DMS153 treated with DMSO at 0.1 percent for 48 hours (cell line): ENCODE measurements around the gene LIMA1.
"Not testable (repeated sequence)": the region's sequence is repeated elsewhere in the genome, so short reads cannot be mapped to it uniquely, and the experiment has no call there.

Experiments
- DNase-seq: peaks from one replicate; lab custom pipeline; 2025; ENCODE audit not compliant: unreplicated experiment; lab: John Stamatoyannopoulos, UW

Gene LIMA1

DNA sequence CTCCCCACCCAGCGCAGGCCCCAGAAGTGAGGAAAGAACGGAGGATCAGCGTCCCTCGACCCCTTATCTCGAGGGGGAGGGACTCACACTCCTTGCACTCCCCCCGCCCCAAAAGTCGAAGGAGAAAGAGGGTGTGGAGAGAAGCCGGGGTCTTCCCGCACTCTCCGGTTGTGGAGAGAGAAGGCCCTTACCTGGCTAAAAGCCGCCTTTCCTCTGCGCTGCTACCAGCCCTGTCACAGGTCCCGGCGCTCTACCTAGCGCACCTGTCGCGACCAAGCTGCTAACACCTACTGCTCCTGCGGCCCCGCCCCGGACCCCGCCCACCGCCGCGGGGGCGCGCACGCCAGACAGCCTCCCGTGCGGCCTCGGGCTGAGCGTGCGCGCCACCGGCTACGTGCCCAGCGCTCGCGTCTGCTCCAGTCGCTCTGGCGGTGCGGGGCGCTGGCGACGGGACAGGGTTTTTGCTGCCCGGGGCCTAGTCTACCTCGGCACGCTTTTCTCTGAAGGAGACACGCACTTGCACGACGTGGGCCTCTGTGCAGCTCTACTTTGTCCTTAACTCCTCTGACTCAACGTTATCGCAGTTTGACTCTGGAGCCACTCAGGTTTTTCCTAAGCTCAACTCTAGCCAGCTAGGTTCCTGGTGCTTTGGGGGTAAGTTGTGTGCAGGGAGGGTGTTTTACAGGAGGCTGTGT, at the start of gene LIMA1:
TSS of gene LIMA1 (minus strand) at position 292 of the 695 bp plus-strand sequence. CDS start 34,769 bp downstream, outside the sequence.
- DNase-seq = peak; percentile 65

- no peak for DNase-seq
These were observed 48.4 kb upstream of the LIMA1 start for GRCh38 chr12:50331745-50332144.

- not testable (repeated sequence) for DNase-seq
These were observed 45.3 kb upstream of the LIMA1 start for GRCh38 chr12:50328664-50329063.

DNA sequence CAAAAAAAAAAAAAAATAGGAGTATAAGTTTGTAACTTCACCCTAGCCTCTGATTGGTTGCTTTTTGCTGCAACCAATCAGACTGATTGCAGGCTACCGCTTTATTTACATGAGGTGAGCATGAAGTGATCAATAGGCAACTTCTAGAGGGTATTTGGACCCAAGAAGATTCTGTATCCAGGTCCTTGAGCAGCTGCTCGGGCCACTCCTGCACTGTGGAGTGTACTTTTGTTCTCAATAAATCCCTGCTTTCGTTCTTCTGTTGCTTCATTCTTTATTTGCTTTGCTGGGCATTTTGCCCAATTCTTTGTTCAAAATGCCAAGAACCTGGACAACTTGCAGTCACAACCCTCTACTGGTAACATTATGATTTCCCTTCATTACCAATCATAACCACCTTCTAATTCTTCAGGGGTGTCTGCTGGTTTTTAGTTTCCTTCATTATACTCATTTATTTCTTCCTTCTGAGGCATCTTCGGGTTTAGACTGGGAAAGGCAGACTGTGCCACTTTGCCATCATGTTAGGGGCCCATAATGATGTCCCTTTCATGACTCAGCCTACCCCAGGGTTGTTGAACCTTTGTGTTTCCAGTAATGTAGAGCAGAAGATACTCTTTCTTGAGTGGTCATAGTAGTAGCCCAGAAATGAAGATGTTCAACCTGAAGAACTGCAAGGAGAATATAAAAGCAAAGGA, 43.4 kb upstream of the LIMA1 start:
- DNase-seq = no peak

DNA sequence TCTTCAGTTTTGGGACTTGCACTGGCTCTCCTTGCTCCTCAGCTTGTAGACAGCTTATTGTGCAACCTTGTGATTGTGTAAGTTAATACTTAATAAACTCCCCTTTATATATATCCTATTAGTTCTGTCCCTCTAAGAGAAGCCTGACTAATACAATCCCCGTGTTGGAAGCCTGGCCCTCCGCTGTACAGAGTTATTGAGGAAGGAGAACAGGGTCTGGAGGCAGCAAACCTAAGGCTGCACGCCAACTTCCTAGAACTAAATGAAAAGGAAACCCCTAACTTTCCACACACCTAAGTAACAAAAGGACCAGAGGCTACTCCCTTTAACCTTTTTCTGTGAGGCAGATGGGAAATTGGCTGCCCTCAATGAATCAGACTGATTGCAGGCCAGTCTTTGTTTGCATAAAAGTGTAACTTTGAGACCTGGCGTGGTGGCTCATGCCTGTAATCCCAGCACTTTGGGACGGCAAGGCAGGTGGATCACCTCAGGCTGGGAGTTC, 42.6 kb upstream of the LIMA1 start:
- no peak for DNase-seq

DNA sequence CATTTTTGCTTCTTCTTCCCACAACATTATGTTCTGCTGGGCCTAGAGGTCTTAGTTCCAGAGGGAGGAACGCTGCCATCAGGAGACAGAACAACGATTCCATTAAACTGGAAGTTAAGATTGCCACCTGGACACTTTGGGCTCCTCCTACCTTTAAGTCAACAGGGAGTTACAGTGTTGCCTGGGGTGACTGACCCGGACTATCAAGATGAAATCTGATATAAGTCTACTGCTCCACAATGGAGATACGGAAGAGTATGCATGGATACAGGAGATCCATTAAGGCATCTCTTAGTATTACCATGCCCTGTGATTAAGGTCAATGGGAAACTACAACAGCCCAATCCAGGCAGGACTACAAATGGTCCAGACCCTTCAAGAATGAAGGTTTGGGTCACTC, 41.5 kb upstream of the LIMA1 start:
- DNase-seq = not testable (repeated sequence)

DNA sequence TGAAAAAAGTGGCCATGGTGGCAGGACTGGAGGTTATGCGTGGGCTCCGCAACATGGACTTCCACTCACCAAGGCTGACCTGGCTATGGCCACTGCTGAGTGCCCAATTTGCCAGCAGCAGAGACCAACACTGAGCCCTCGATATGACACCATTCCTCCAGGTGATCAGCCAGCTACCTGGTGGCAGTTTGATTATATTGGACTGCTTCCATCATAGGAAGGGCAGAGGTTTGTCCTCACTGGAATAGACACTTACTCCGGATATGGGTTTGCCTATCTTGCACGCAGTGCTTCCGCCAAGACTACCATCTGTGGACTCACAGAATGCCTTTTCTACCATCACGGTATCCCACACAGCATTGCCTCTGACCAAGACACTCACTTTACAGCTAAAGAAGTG, 40.8 kb upstream of the LIMA1 start:
- not testable (repeated sequence) for DNase-seq

GRCh38 chr12:50322206-50322605, 38.9 kb upstream of the LIMA1 start:
- no peak for DNase-seq

DNA sequence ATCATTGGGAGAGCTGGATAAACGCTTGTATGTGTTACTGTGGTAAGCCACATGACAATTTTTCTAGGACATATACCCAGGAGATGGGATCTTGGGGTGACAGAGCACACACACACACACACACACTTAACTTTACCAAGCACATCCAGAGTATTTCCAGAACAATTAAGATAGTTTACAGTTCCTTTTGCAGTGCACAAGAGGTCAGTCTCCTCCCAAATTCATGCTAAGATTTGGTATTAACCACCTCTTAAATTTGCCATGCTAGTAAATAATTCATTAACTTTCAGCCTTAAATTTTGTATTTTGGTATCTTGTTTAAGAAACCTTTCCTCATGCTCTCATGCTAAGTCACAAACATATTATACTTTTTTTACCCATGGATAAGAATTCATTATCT, 33.9 kb upstream of the LIMA1 start:
- DNase-seq = no peak

DNA sequence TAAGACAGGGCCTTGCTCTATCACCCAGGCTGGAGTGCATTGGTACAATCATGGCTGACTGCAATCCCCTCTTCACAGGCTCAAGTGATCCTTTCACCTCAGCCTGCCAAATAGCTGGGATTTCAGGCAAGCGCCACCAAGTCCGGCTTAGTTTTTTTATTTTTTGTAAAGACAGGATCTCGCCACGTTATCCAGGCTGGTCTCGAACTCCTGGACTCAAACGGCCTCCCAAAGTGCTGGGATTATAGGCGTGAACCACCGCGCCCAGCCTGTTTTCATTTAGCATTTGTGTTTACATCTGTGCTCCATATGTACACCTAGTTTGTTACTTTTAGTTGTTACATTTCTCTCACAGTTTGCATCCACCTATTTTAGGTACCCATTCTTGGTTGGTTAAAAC, 32.5 kb upstream of the LIMA1 start:
- no peak for DNase-seq

DNA sequence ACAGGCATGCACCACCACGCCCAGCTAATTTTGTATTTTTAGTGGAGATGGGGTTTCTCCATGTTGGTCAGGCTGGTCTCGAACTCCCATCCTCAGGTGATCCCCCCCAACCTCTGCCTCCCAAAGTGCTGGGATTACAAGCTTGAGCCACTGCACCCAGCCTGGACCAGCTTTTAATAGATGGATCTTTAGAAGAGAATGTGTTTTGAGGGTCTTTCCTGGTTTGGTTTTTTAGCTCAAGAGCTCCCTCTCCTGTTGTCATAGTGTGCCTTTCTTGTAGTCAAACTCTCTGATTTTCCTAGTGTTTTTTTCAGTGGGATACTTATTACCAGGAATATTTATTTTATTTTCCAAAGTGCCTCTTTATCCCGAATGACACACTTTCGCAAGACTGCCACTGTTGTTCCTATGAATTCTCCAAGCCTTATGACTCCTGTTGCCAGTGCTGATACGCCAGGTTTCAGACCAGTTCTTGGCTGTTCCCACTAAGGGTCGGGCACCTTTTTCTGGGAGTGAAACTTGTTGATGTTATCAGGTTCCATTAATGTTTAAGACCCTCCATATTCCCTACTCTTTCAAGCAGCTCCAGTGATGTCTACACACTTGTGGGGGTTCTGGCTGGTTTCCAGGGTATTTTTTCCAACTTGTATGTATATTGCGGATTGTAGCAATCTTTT, 31.5 kb upstream of the LIMA1 start:
- DNase-seq = peak; percentile 13

GRCh38 chr12:50313971-50314370, 30.7 kb upstream of the LIMA1 start:
- DNase-seq = not testable (repeated sequence)

- DNase-seq = no peak
These were observed 30.1 kb upstream of the LIMA1 start for GRCh38 chr12:50313256-50313931.

DNA sequence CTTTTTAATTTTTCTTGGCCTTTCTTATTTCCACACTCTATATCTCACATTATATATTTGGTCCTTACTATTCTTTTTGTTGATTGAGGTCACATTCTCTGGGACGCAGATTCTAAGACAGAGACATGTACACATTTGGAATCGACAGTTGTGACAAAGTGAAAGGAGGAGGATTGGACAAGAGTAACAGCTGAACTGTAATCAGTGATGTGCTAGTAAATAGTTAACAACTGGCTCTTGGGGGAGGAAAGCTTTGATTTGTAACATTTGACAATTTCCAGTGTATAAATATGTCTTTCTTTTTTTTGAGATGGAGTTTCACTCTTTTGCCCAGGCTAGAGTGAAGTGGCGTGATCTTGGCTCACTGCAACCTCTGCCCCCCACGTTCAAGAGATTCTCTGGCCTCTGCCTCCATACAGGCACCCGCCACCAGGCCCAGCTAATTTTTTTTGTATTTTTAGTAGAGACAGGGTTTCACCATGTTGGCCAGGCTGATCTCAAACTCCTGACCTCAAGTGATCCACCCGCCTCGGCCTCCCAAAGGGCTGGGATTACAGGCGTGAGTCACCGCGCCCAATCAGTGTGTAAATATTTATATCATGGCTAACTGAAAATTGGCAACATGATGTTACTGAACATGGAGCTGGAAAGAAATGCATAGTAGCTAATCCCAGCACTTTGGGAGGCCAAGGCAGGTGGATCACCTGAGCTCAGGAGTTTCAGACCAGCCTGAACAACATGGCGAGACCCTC, 28.7 kb upstream of the LIMA1 start:
- DNase-seq = not testable (repeated sequence)

DNA sequence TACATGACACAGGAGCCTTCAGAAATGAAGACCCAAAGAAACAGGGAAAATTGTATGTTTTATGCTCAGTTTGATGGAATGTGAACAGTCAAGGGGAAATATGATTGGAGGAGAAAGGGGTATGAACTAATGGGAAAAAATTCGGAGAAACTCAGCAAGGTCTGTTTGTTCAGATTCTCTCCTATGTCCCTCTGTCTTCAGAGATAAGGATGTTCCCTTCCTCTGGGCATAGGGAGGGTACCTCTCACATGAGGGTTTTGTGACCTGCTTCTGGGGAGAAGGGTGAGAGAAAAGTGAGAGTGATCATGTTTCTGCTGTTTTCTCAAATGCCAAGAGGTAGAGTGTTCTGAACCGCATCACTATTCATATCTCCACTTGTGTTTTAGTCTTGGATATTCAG, 26.6 kb upstream of the LIMA1 start:
- no peak for DNase-seq

DNA sequence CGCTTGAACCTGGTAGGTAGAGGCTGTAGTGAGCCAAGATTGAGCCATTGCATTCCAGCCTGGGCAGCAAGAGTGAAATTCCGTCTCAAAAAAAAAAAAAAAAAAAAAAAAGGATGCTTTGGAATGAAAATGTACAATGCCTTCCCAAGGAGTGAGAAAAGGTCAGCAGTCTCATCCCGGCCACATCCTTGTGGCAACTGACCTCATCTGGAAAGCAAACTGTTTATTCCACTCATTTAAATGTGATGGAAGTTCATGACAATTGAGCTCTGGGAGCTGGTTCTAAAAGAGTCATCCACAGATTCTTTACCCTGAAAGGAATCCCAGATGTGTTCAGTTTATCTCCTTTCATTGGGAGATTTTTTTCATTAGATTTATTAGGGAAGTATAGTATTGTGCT, 19.4 kb upstream of the LIMA1 start:
- DNase-seq = no peak

GRCh38 chr12:50297996-50298395, 14.7 kb upstream of the LIMA1 start:
- no peak for DNase-seq

- no peak for DNase-seq
These were observed 13.7 kb upstream of the LIMA1 start for GRCh38 chr12:50297027-50297426.

DNA sequence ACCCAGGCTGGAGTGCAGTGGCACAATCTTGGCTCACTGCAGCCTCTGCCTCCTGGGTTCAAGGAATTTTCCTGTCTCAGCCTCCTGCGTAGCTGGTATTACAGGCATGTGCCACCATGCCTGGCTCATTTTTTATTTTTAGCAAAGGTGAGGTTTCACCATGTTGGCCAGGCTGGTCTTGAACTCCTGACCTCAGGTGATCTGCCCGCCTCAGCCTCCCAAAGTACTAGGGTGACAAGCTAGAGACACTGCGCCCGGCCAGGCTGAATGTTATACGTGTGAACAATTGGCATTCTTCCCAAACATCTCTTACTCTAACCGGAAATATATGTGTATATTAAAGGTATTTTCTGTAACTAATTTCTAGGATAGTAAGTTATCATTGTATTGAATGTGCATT, 13.2 kb upstream of the LIMA1 start:
- DNase-seq = no peak

DNA sequence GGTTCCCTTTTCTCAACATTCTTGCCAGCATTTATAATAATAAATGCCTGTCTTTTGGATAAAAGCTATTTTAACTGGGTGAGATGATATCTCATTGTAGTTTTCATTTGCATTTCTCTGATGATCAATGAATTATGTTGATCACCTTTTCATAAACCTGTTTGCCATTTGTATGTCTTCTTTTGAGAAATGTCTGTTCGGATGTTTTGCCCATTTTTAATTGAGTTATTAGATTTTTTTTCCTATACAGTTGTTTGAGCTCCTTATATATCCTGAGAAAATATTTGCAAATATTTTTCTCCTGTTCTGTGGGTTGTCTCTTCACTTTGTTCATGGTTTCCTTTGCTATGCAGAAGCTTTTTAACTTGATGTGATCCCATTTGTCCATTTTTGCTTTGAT, 8.1 kb upstream of the LIMA1 start:
- DNase-seq = no peak

DNA sequence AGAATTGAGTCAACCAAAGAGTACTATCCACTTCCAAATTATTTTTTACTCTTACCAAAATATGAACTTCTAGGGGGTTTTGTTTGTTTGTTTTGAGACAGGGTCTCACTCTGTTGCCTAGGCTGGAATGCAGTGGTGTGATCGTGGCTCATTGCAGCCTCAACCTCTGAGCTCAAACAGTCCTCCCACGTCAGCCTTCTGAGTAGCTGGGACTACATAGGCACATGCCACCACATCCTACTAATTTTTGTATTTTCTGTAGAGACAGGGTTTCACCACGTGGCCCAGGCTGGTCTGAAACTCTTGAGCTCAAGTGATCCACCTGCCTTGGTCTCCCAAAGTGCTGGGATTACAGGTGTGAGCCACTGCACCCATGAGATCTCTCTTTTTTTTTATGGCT, 7.4 kb upstream of the LIMA1 start:
- DNase-seq = not testable (repeated sequence)
